NOMO-1 (cell line): ENCODE measurements around the gene BIRC2.
"Not testable (repeated sequence)": the region's sequence is repeated elsewhere in the genome, so short reads cannot be mapped to it uniquely, and the experiment has no call there.

Experiments
- DNase-seq, 2 experiments: peaks; one replicate each; lab custom pipeline; 2025; ENCODE audit not compliant: unreplicated experiment in 2 of 2; lab: John Stamatoyannopoulos, UW

The BIRC2 gene

GRCh38 chr11:102322560-102322959, 24.5 kb upstream of the BIRC2 start:
- DNase-seq = no peak

- DNase-seq = no peak
Measured at GRCh38 chr11:102323542-102324251, 23.3 kb upstream of the BIRC2 start.

GRCh38 chr11:102325088-102325487, 21.9 kb upstream of the BIRC2 start:
- DNase-seq = no peak

- DNase-seq = no peak
Measured at GRCh38 chr11:102328748-102329147, 18.3 kb upstream of the BIRC2 start.

GRCh38 chr11:102330231-102330630, 16.8 kb upstream of the BIRC2 start:
- no peak for DNase-seq

GRCh38 chr11:102331341-102331740, 15.7 kb upstream of the BIRC2 start:
- DNase-seq = no peak

- DNase-seq = peak; percentile 1 to 18
Measured at GRCh38 chr11:102332611-102332994, 14.4 kb upstream of the BIRC2 start.

GRCh38 chr11:102338479-102339010, 8.5 kb upstream of the BIRC2 start:
- no peak for DNase-seq

- not testable (repeated sequence) for DNase-seq
Measured at GRCh38 chr11:102341311-102341710, 5.7 kb upstream of the BIRC2 start.

- DNase-seq = peak; percentile 58 to 65
Measured at GRCh38 chr11:102341844-102342318, 5.1 kb upstream of the BIRC2 start.

GRCh38 chr11:102343809-102344208, 3.2 kb upstream of the BIRC2 start:
- no peak for DNase-seq

- no peak for DNase-seq
Measured at GRCh38 chr11:102345904-102346303, 1.1 kb upstream of the BIRC2 start.

GRCh38 chr11:102346456-102346747, 612 bp upstream of the BIRC2 start:
- no peak for DNase-seq

- DNase-seq = peak; percentile 30 to 35
Measured at GRCh38 chr11:102347462-102348370, 702 bp downstream of the BIRC2 start.

- no peak for DNase-seq
Measured at GRCh38 chr11:102357116-102357515, 10.1 kb downstream of the BIRC2 start.

GRCh38 chr11:102359372-102359771, 12.4 kb downstream of the BIRC2 start:
- DNase-seq = no peak

GRCh38 chr11:102360681-102361080, 13.7 kb downstream of the BIRC2 start:
- no peak for DNase-seq

- DNase-seq = no peak
Measured at GRCh38 chr11:102361086-102362031, 14.3 kb downstream of the BIRC2 start.

GRCh38 chr11:102364991-102365390, 18.0 kb downstream of the BIRC2 start:
- no peak for DNase-seq

GRCh38 chr11:102367364-102367763, 20.4 kb downstream of the BIRC2 start:
- DNase-seq = peak in 1 of 2 experiments; percentile 9

GRCh38 chr11:102368472-102368871, 21.5 kb downstream of the BIRC2 start:
- DNase-seq = no peak
